Measurements from ENCODE around the gene EVA1A. TPM values are rescaled to one million over a fixed set of nuclear protein-coding genes. Genes with fewer than 3 reads are reported as not detected.

Gene EVA1A
- total and polyA plus RNA-seq, 2 of the 8 experiments (the other 6 are each of a cell fraction or from before 2014, with no cell fraction given): 2.4 to 4.3 TPM

DNA sequence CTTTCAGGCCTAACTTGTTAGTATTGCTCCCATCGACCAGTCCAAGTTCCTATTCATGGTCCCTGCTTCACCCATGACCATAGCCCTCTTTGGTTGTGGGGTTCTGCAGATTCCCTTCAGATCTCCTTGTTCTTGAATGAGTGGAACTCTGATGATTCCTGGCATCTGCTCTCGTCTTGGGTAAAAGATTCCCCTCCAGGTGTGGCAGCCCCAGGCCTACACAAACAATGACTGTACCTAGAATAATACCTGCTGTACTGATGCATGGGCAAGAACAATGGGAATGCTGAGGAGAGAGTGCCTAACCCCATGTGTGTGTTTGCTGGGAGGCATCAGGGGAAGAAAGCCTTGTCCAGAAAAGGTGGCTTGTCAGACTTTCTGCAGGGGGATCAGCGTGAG, 46.7 kb upstream of the EVA1A start:
- Histone ChIP-seq H3K79me1 (ENCODE audit: low read depth, low read length) (no peaks in the 10 kb centered on the region), H3K56ac (replicated peaks; ENCODE audit: insufficient read length, low read depth, low read length) (no peak overlapping the region), H3K4me1 (replicated peaks in 1 of 4; ENCODE audit: control insufficient read depth in 3 of 4, insufficient read depth in 4 of 4, low read length in 3 of 4) (peaks cover 0 to 4% (median 2%) of the 10 kb centered on the region in 4 experiments; a peak in 4 of 7 replicates), H3K23me2 (ENCODE audit: low read depth, low read length) (peaks cover 7% of the 10 kb centered on the region; the same call in 1 of the 2 replicates), H4K20me1 (replicated peaks in 1 of 2; ENCODE audit: control insufficient read depth in 1 of 2, insufficient read depth in 2 of 2, low read length in 2 of 2) (no peaks in the 10 kb centered on the region), H3K23ac (ENCODE audit: insufficient read length) (no peak overlapping the region), H3K4me2 (ENCODE audit: insufficient read depth in 1 of 2, low read depth in 2 of 2, low read length in 2 of 2) (no peak overlapping the region), H4K8ac (ENCODE audit: extremely low read depth, insufficient read depth, low read length) (no peak overlapping the region), H2BK5ac (ENCODE audit: low read depth, low read length) (no peak overlapping the region), H2BK15ac (ENCODE audit: low read length) (no peak overlapping the region), H3K27ac (ENCODE audit: low read depth, low read length) (no peak overlapping the region), H2AK5ac (ENCODE audit: low read depth, low read length) (no peak overlapping the region), H4K91ac (replicated peaks; ENCODE audit: insufficient read length, low read length) (no peak overlapping the region), H2AFZ (ENCODE audit: low read length) (no peak overlapping the region), H3K9me3 (ENCODE audit: insufficient read depth in 2 of 2, low read depth in 1 of 2, low read length in 1 of 2) (no peaks in the 10 kb centered on the region), H3K36me3 (ENCODE audit: control insufficient read depth in 2 of 4, insufficient read depth in 4 of 4, low read length in 3 of 4) (no peaks in the 10 kb centered on the region; a peak in 1 of 8 replicates), H3K4ac (replicated peaks; ENCODE audit: insufficient read length, low read depth, low read length) (no peak overlapping the region), H2BK12ac (ENCODE audit: low read depth, low read length) (no peak overlapping the region), H2BK20ac (ENCODE audit: low read length) (no peak overlapping the region), H3K14ac (ENCODE audit: insufficient read length) (no peak overlapping the region), H2BK120ac (replicated peaks; ENCODE audit: low read depth, low read length) (no peak overlapping the region), H3K9ac (replicated peaks in 1 of 4; ENCODE audit: extremely low read depth in 1 of 4, low read depth in 3 of 4, low read length in 3 of 4) (no peak overlapping the region), H3K79me2 (ENCODE audit: control insufficient read depth in 1 of 2, insufficient read depth in 2 of 2, low read length in 2 of 2) (no peaks in the 10 kb centered on the region), H3K27me3 (replicated peaks in 1 of 4; ENCODE audit: control insufficient read depth in 3 of 4, extremely low read depth in 1 of 4, insufficient read depth in 3 of 4, low read length in 3 of 4) (no peaks in the 10 kb centered on the region; a peak in 2 of 7 replicates), H3K18ac (ENCODE audit: extremely low read depth, low read length) (no peak overlapping the region), H3K4me3 (ENCODE audit: extremely low read depth in 1 of 4, insufficient read depth in 2 of 4, low read depth in 3 of 4, low read length in 4 of 4) (no peak overlapping the region), H4K5ac (ENCODE audit: insufficient read length, low read depth, low read length) (no peak overlapping the region)
- WGBS, 2 experiments (ENCODE audit: extremely low coverage in 1 of 2, insufficient coverage in 1 of 2, insufficient read length in 1 of 2, insufficient replicate concordance in 2 of 2, low coverage in 1 of 2, low lambda C conversion rate in 2 of 2, missing lambda C conversion rate in 1 of 2): 83% methylated on average over 3 of the region's 3 CpGs; no CpG with 5 or more reads in 1 of the 2 experiments
- CTCF ChIA-PET (ENCODE audit: partially characterized antibody): interaction anchor here (1.0 to 5.8 kb wide), 10 partner anchors 11 to 450 kb away, joined by 5 to 117 read pairs (median 15); partner anchors contain the start of gene EVA1A
- POLR2A ChIA-PET (ENCODE audit: partially characterized antibody): no interaction called here
- TF ChIP-seq CEBPB (IDR thresholded peaks at IDR 0.05; ENCODE audit: low read depth, low read length): no peak
- TF ChIP-seq JUN (IDR thresholded peaks at IDR 0.05; ENCODE audit: low read depth, low read length): no peak
- TF ChIP-seq MAFK (IDR thresholded peaks at IDR 0.05; ENCODE audit: low read depth, low read length): no peak
- FAIRE-seq (no peak), DNase-seq (ENCODE audit: low read depth in 1 of 2, low spot score in 2 of 2) (no peak)

Measured in H1 (cell line).